HG02870 (cell line): Measurements from ENCODE around the gene NANOS3.
A peak's percentile ranks its signal among the peaks of the same experiment; 100 is the strongest.
"Not testable (repeated sequence)": the region's sequence is repeated elsewhere in the genome, so short reads cannot be mapped to it uniquely, and the experiment has no call there.

ENCODE experiments used
- ATAC-seq: cut with Tn5 transposase; IDR thresholded peaks from one replicate; pipeline ENCODE4 v1.9.1; 2021; ENCODE audit warnings: mild to moderate bottlenecking, moderate library complexity; ENCODE audit not compliant: unreplicated experiment

NANOS3 gene

GRCh38 chr19:13842291-13843103 is 34.4 kb upstream of the NANOS3 start:
- no peak for ATAC-seq

DNA sequence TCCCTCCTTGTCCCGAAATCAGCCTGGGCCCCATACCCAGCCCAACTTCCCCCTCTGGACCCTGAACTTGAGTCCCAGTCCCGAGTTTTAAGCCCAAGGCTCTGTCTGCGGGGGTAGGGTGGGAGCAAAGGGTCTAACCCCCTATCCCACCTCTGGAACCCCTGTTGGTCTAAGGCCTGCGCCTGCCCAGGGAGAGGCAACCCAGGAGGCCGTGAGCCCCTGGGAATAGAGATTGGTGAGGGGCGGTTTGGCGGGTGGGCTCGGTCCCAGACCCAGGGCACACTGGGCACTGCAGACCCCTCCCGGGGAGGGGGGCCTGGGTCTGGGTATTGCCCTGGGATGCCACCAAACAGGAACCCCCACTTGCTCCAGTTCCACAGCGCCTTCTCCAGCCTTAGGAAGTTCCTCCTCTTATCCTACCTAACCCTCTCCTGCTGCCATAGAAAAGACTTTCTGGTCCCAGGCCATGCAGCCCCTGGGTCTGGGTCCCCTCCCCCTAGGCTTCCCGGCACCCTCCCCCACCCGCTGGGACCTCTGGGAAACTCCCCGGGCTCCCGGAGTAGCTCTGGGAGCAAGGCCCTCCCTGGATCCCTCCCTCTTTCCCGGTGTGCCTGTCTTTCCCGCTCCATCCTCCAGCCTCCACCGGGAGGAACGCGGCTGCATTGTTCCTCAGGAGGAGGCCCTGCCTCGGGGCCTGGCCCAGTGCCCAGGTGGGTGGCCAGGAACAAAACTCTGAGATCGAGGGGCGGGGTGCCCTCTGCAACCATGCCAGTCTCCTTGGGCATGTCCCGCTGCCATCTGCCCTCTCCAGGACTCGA is 33.6 kb upstream of the NANOS3 start:
- ATAC-seq: no peak

- no peak for ATAC-seq
These were observed 32.8 kb upstream of the NANOS3 start for GRCh38 chr19:13844130-13844631.

GRCh38 chr19:13846557-13847406 is 30.2 kb upstream of the NANOS3 start:
- ATAC-seq: peak; percentile 37

DNA sequence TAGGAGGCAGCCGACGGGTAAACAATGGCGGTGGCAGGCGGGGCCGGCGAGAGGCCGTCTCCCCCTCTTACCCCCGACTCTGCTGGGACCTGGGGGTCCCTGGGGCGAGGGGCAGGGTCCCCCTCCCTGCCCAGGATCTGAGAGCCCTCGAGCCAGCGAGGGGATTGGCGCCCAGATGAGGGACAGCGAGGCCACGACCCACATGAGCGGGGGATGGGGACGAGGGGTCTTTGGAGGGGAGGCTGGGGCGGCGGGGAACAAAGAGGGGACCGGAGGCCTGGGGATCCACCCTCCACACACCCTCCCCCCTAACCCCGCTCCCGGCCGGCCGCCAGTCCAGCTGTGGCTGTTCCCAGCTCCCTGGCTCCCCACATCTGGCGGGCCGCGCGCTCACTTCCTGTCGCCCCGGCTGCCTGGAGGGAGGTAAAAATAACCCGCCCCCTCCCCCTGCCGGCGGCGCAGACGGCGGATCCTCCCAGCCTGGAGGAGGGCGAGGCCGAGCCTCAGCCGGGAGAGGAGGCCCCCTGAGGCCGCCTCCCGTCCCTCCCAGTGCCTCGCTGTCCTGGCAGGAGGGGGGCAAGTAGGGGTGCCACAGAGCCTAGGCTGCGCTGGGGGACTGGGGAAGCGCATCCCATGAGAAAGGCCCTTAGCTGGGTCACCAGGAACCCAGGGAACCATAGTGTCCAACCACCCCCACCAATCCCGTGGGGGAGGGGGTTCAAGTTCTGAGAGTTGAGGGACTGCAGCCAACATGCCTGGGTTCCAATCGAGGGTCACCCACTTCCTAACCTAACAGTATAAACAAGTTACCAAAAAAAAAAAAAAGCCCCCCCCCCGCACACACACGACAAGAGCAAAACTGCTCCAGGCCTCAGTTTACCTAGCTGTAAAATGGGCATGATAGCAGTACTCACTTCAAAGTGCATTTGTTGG is 29.3 kb upstream of the NANOS3 start:
- ATAC-seq: peak; percentile 21

DNA sequence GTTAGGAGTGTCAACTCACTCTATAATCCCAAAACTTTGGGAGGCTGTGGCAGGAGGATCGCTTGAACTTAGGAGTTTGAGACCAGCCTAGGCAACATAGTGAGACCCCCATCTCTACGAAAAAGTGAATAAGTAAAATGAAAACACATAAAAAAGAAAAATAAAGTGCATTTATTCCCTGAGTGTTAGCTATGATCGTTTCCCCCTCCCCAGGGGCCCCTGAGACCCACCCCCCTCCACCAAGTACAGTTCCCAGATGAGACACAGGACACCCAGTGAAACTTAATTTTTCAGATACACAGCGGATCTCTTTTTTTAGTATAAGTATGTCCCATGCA is 28.6 kb upstream of the NANOS3 start:
- ATAC-seq: no peak

DNA sequence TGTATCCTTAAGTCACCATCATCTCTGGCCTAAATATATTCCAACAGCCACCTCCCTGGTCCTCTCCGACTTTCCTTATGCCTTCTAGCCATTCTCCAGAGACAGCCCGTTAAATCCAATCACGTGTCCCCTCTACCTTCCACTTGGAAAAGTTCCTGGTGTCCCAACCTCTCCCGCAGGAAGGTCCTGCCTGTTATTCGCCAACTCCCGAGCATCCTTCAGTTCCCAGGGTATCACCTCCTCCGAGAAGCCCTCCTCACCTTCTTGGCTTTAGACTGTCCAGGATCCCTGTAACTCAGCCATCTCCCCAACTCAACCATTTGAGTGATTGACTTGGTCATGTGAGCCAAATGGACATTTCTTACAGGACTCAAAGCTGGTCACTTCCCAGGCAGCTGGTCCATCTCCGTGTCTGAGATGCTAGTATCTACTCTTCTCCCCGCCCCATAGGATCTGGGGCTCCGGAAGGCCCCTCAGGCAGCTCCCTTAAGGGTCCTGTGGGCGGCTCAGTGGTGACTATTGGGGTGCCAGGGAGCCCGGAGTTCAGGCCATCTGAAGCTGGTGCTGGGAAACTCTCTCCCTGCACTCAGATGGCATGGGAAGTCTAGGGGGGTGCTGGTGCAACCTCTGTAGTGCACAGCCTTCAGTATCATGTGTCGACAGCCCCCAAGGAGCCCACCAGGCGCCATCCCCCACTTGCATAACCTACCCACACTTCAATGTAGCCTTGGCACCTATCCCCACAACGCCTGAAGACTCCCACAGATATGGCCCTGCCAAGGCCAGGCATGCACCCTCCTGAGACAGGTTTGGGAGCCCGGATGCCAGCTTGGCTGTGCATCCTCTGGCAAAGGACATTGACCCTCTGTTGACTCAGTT is 27.9 kb upstream of the NANOS3 start:
- no peak for ATAC-seq

- ATAC-seq: no peak
These were observed 26.7 kb upstream of the NANOS3 start for GRCh38 chr19:13849991-13850909.

DNA sequence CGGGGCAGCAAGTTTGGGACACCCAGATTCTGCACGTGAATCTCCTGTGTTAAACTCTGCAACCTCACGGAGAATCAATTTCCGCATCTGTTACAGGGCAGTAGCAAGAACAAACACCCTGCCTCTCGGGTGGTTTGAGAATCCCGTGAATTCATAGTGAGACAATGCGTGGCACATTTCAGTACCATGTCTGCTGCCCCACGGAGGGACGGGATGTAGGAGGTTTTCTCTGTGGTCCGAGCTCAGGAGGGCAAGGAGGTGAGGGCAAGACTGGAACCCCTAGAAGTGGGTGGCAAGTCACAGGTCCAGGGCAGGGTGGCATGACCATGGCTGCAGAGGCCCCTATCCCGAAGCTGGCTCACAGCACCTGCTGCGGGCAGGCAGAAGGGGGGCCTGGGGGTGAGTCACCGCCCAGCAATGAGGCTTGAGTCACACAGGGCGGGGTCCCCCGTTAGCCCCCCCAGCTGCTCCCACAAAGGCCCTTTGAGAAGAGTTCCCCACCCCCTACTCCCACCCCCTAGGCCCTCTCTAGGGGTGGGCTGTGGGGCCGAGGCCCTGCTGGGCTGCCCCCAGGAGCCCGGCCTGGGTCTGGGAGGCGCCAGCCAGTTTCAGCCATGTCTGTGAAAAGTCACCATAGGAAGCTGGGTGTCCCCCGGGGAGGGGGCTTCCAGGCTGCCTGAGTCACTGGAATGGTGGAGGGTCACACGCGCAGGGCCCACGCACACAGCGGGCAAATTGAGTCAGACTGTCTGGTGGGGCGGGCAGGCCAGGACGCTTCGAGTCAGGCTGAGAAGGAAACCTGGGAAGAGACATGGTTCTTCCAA is 25.8 kb upstream of the NANOS3 start:
- ATAC-seq: no peak

DNA sequence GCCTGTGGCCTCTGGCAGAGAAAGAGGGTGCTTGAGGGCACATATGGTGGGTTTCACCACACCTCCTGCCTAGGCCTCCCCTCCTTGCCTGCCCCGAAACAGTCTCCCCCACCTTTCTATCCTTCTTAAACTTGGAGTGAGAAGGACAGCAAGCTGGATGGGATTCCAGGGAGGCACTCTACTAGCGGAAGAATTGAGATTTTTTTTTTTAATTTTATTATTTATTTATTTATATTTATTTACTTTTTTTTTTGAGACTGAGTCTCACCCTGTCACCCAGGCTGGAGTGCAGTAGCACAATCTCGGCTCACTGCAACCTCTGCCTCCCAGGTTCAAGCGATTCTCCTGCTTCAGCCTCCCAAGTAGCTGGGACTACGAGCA is 25.2 kb upstream of the NANOS3 start:
- not testable (repeated sequence) for ATAC-seq

- ATAC-seq: not testable (repeated sequence)
These were observed 24.7 kb upstream of the NANOS3 start for GRCh38 chr19:13852171-13852707.

DNA sequence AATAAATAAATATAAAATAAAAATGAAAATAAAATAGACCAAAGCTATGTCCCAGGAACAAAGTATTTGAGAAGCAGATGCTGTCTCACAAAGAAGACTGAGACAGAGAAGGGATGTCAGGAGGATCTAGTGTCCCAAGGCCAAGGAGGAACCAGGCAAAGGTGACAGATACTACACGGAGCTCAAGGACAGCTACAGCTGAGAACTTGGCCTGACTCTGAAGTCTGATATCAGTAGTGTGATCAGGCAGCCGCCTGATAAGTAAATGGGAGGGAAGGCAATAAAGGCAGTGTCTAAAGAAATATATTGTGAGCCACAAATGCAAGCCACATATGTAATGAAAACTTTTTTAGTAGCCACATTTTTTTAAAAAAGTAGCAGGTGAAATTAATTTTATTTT is 20.4 kb upstream of the NANOS3 start:
- ATAC-seq: no peak

- ATAC-seq: no peak
These were observed 17.5 kb upstream of the NANOS3 start for GRCh38 chr19:13859361-13859880.

GRCh38 chr19:13860679-13861391 is 16.1 kb upstream of the NANOS3 start:
- ATAC-seq: no peak

GRCh38 chr19:13861392-13861713 is 15.6 kb upstream of the NANOS3 start:
- peak; percentile 4 for ATAC-seq
